ENCODE measurements around the gene LILRB3. TPM values are rescaled to one million over a fixed set of nuclear protein-coding genes. Genes with fewer than 3 reads are reported as not detected.
"Not testable (repeated sequence)": the region's sequence is repeated elsewhere in the genome, so short reads cannot be mapped to it uniquely, and the experiment has no call there.

LILRB3 gene
- total RNA-seq, 1 experiment from 2014 or later = not detected

DNA sequence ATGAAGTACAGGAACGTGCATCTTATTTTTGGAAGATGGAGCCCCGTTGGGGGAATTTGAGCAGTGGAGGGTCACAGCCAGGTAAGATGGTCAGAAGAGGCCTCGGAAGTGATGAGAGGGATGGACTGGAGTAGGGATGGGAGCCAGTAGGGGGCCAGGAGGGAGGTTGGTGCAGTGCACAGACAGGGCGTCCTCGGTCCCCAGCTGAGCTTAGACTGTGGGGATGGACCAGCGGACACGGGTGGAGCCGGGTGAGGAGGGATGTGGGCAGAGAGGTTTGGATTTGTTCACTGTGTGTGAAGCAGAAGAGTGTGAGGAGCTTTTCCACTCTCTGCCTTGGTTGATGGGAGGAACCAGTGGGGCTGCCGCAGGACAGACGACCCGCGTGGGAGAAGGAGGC is 11.6 kb downstream of the LILRB3 start:
- no peak for DNase-seq (ENCODE audit: low spot score)

DNA sequence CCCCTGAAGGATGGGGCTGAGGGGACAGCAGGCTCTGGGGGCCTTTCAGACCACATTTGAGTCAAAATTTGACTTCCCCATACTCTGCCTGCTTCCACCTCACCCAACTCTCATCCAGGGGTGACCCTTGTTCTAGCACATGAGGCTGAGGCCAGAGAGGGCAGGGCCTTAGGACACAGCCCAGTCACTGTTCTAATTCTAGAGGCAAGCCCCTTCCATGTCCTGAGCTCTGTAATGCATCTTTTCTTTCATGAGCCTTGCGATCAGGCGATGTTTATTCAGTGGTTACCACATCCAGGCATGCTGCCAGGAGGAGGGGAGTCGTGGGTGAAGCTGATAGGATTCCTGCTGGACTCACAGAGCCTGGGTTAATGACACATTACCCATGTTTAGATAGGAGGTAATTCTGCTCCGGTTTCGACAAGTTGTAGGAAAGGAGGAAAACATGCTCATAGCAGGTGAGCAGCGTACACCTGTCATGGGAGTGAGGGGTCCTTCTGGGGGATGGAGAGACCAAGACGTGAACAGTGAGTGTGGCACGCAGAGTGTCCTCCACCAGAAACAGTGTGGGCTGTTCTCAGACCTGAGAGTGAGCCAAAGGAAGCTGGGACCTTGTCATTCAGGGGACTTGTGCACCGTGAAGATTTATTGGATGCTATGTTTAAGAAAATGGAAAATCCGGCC is 12.9 kb downstream of the LILRB3 start:
- DNase-seq (ENCODE audit: low spot score) = peak; percentile 100

DNA sequence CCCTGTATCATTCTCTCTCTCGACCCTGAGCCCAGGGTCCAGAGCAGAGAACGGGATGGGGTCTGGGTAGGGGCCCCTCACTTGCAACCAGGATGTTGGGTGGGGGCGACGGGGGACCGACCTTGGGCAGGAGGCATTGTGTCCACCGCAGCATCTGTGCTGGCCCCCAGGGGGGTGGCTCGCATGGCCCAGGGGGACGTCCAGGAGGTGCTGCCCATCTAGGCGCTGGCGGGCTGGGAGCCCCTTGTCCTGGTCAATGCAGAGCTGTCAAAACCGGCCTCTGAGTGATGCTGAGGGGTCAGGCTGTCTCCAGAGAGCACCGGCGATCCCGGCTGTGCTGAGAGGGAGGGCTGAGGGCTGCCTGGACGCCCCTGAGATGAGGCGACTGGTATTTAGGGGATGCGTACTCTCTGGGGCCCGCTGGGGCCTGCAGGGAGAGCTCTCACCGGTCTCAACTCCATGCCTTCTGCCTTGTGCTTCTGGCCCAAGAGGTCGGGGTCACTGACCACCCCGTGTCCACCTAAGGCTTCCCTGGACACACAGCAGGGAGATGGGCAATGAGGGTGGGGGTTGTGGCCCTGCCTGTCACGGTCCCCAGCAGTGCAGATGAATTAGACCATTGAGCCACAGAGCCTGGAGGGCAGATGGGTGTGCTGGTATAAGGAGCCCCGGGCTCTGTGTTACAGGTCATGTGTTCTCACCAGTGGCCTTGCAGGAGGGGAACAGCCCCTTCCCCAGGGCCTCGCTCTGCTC is 13.6 kb downstream of the LILRB3 start:
- DNase-seq (ENCODE audit: low spot score) = peak; percentile 54

DNA sequence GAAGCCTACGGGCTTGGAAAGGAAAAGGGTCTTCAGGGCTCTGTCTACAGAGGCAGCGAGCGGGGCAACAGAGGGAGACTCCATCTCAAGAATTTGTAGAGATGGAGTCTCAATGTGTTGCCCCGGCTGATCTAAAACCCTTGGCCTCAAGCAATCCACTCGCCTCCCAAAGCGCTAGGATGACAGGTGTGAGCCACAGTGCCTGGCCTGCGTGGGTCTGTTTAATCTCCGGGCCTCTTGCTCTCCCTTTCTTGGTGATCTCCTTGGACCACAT is 14.1 kb downstream of the LILRB3 start:
- no peak for DNase-seq (ENCODE audit: low spot score)

DNA sequence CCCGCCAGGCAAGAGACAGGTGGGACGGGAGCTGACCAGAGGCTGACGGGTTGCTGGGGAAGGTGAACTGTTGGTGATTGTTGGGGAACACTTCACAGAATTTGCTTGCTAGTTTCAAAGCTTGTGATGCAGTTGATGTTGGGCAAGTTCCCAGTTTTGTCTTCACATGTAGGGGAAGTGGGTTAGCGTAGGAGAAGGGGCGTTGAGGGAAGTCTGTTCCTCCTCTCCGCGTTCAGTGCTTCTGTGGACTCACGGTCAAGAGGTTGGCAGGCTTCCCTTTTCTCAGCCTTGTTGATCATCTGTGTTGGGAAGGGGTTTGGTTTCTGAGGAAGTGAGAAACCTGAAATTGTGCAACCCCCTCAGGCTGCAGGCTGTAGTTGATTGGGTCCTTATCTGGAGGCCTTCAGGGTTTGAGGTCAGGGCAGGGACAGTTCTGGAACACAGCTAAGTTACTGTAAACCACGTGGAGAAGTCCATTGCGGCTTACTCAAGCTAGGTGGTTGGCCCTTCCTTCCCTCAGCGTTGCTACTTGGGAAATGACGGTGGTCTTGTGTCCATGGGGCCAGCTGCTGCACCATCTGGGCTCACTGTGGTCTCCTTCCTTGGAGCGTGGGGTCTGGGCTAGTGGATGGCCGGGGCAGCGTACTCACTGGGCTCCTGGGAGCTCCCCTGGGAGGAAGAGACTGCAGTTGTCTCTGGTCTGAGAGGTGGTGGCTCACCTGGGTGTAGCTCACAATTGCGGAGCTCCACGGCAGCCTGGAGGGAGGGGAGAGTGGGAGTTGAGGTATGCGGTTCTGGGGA is 14.6 kb downstream of the LILRB3 start:
- peak; percentile 72 for DNase-seq (ENCODE audit: low spot score)

DNA sequence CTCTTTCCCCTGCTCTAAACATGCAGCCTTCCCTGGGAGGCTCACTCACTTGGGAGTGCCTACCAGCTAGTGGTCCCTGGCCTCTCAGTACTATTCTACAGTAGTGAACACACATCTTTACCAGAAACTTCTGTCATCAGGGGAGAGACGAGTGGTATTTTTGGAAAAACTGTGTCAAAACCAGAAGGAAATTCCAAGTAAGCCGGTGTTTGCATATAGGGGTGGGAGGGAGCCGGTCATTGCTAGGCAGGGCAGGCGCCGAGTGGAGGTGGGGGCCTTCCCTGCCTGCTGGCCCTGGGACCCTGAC is 15.2 kb downstream of the LILRB3 start:
- DNase-seq (ENCODE audit: low spot score) = no peak

DNA sequence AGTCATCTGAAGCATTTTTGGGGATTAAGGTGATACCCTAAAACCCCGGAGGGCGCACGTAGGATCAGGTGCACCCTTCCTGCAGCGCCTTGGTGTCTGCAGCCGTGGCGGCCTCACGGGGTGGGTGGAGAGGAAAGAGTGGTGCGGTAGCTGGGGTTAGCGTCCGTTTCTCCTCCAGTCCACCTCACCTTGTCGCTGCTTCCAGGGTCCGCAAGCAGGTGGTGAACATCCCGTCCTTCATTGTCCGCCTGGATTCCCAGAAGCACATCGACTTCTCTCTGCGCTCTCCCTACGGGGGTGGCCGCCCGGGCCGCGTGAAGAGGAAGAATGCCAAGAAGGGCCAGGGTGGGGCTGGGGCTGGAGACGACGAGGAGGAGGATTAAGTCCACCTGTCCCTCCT is 15.6 kb downstream of the LILRB3 start:
- not testable (repeated sequence) for DNase-seq (ENCODE audit: low spot score)

DNA sequence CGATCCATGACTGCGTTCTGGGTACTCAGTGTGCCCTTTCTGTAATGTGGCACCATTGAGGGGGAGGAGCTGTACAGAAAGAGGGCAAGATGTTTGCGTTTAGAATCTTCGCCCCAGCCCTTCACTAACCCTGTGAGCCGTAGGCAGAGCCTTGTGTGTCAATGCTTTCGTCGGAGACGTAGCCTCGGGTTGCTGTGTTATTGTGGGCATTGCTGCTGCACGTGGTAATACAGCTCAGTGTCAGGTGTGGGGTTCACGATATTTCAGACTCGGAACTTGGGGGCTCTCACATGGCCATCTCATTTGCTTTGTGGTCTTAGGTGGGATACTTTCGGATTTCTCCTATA is 16.0 kb downstream of the LILRB3 start:
- DNase-seq (ENCODE audit: low spot score) = no peak

DNA sequence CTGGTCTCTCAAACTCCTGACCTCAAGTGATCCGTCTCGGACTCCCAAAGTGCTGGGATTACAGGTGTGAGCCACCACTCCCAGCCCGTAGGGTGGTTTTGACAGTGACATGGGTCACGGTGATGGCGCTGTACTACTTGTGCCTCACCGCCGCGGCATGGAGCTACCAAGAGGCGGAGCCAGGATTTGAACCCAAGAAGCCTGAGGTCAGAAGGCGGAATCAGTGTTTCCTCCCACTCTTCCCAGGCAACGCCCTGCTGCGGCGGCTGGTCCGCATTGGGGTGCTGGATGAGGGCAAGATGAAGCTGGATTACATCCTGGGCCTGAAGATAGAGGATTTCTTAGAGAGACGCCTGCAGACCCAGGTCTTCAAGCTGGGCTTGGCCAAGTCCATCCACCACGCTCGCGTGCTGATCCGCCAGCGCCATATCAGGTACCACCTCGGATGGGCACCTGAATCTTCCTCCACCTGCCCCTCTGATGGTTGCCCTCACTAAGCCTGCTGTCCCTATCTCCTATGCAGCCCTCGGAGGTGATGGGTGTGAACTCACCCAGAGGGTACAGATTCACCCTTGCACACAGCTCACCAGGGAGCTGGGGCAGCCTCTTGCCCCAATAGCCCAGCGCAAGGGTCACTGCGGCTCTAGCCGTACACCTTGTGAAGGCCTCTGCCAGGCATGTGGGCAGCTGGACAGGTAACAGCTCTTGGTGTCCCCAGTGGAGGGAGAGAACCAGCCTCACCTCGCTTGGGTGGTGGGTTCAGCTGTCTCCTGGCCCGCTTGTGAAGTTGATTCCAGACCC is 16.6 kb downstream of the LILRB3 start:
- DNase-seq (ENCODE audit: low spot score) = no peak

DNA sequence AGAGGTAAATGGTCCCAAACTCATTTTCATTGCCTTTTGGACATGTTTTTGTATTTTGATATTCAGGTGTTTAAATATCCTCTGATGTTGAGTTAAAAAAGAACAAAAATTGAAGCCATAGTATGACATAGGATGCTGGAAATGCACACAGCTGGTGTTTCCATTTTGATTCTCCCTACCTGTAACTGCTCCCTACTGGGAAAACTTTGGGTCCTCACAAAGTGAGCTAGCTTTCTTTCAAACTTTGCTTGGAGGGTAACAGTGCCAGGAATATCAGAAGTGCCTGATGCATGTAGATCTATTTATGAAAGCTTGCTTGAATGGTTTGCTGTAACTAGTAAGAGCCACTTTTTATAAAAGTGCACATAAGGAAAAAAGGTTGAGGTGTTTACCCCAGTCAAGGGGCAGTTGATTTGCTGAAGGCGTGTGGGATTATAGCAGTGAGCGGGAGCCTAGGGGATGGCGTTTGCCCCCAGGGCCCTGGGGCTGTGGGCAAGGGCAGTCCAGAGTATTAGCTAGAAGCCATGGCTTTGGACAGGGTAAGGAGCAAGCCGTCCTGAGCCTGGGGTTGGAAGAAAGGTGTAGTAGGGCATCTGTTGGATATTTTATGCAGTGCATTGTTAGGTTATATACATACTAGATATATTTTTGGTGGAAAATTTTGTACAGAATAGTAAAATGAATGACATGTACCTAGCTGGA is 17.9 kb downstream of the LILRB3 start:
- peak; percentile 5 for DNase-seq (ENCODE audit: low spot score)

DNA sequence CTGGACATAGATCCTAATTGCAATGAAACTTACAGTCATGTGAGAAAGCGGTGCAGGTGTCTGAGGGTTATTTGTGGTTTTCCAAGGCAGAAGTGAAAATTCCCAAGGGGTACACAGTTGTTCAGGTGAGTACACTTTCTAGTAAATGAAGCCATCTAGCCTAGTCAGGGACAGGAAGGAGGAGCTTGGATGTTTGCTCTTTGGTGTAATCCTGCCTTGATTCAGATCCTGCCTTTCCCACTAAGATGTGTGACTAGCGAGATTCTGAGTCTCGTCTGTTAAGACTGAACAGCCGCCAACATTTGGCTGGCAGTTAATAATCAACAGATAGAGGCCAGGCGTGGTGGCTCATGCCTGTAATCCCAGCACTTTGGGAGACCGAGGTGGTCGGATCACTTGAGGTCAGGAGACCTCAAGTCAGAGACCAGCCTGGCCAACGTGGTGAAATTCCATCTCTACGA is 19.6 kb downstream of the LILRB3 start:
- DNase-seq (ENCODE audit: low spot score) = peak; percentile 52

DNA sequence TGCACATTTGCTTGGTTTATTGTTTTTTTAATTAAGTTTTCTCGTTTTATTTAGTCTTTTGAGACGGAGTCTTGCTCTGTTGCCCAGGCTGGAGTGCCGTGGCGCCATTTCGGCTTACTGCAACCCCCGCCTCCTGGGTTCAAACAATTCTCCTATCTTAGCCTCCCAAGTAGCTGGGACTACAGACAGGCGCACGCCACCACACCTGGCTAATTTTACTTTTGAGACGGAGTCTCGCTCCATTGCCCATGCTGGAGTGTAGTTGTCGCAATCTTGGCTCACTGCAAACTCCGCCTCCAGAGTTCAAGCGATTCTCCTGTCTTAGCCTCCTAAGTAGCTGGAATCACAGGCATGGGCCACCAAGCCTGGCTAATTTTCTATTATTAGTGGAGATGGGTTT is 20.8 kb downstream of the LILRB3 start:
- peak; percentile 50 for DNase-seq (ENCODE audit: low spot score)

DNA sequence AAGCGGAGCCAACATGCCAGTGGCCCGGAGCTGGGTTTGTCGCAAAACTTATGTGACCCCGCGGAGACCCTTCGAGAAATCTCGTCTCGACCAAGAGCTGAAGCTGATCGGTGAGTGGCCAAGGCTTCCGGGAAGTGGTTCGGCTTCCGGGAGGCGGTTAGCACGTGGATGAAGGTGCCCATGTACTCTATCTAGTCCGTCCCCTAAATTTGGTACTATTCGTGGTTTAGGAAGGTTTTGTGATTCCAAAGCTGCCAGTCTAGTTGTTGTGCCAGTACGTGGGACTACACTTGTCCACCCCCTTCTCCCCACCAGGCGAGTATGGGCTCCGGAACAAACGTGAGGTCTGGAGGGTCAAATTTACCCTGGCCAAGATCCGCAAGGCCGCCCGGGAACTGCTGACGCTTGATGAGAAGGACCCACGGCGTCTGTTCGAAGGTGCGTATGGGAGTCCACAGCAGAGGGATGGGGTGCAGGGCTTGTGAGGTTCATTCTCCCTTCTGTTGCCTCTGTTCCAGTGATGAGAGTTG is 21.6 kb downstream of the LILRB3 start:
- no peak for DNase-seq (ENCODE audit: low spot score)

DNA sequence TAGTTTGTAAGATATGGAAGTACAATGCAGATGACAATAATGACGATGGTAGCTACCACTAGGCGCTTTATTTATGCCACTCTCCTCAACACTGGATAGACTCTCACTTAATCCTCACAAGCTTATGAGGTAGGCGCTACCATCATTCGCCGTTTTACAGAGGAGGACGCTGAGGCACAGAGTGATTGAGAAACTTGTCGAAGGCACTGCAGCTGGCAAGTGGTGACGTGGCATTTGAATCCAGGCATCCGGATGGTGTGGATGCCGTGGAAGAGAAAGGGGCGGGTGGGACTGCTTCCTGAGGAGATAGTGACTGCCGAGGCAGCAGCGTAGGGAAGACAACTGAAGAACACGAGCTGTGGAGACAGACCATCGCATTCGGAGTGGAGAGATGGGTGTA is 23.4 kb downstream of the LILRB3 start:
- DNase-seq (ENCODE audit: low spot score) = no peak

DNA sequence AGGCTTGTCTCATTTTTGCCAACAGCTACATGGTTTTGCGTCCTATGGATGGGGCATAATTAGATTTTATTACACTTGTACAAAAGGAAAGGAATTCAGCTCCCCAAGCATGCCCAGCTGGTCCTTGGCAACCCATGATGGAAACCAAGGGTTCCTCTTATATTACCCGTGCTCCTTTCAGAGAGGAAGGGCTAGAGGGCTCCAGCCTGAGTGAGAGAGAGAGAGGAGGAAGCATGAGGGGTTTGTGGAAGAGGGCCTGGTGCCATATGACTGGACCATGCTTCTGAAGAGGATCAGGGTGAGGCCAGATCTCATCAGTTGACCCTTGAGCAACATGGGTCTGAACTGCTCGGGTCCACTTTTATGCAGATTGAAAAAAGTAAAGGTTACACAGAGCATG is 25.7 kb downstream of the LILRB3 start:
- no peak for DNase-seq (ENCODE audit: low spot score)

DNA sequence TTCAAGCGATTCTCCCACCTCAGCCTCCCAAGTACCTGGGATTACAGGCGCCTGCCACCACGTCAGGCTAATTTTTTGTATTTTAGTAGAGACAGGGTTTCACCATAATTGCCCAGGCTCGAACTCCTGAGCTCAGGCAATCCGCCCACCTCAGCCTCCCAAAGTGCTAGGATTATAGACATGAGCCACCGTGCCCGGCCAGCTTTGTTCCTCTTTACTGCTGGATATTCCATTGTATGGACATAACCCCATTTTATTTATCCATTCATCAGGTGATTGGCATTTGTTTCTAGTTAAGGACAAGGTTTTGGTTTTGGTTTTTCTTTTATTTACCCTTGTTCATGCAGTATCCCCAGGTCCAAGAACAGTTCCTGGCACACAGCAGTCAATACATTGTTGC is 26.3 kb downstream of the LILRB3 start:
- DNase-seq (ENCODE audit: low spot score) = no peak

DNA sequence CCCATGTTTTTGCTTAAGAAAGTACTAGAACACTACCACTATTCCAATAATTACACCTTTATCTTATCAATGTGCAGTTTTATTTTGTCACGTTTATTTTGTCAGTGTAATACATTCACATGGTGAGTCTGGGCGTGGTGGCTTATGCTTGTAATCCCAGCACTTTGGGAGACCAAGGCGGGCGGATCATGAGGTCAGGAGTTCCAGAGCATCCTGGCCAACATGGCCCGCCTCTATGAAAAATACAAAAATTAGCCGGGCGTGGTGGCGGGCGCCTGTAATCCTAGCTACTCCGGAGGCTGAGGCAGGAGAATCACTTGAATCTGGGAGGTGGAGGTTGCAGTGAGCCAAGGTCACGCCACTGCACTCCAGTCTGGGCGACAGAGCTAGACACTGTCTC is 28.3 kb downstream of the LILRB3 start:
- DNase-seq (ENCODE audit: low spot score) = not testable (repeated sequence)

DNA sequence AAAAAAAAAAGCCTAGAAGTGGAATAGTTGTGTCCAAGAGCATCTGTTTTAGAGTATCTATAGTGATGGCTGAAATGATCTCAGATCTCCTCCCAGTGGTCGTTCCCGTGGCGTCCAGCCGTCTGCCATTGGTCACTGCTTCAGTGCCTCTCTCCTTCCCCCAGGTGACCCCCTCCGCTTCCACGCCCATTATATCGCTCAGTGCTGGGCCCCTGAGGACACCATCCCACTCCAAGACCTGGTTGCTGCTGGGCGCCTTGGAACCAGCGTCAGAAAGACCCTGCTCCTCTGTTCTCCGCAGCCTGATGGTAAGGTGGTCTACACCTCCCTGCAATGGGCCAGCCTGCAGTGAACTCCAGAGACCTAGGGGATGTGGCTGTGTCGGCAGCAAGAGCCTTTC is 29.8 kb downstream of the LILRB3 start:
- DNase-seq (ENCODE audit: low spot score) = no peak

DNA sequence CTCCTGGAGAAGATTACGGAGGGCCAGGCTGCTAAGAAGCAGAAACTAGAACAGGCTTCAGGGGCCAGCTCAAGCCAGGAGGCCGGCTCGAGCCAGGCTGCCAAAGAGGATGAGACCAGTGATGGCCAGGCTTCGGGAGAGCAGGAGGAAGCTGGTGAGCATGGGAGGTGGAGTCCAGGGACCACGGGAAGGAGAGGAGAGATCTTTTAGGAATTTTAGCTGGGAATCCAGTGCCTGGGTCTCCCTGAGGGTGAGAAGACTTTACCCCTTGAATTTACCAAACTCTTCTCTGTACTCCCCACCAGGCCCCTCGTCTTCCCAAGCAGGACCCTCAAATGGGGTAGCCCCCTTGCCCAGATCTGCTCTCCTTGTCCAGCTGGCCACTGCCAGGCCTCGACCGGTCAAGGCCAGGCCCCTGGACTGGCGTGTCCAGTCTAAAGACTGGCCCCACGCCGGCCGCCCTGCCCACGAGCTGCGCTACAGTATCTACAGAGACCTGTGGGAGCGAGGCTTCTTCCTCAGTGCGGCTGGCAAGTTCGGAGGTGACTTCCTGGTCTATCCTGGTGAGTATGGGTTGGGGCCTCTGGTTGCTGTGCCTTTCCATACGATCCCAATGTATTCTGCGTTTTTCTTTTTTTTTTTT is 30.9 kb downstream of the LILRB3 start:
- DNase-seq (ENCODE audit: low spot score) = peak; percentile 42

DNA sequence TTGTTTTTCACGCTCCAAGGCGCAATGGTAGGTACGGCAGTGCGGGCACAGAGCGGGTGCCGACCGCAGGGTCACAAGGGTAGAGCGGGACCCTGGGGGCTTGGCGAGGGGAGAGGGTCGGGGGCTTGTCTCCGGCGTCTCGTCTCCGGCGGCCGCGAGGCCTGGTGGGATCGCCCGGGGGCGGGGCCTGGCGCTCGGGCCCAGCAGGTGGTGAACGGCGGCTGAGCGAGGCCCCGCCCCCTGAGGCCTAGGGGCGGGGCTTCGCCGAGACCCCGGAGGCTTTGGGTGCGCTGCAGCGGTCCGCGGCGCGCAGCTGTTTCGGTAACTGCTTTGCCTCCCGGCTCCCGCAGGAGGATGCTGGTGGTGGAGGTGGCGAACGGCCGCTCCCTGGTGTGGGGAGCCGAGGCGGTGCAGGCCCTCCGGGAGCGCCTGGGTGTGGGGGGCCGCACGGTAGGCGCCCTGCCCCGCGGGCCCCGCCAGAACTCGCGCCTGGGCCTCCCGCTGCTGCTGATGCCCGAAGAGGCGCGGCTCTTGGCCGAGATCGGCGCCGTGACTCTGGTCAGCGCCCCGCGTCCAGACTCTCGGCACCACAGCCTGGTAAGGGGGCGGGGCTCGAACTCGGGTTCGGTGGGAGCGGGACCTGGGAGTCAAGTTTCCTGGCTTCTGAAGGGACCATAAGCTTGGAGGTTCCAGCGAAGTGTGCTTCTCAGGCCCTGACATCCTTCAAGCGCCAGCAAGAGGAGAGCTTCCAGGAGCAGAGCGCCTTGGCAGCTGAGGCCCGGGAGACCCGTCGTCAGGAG is 31.6 kb downstream of the LILRB3 start, which contains the start of gene TSEN34:
Gene TSEN34, plus strand, starts transcription at position 298 of the 800 bp plus-strand sequence. Its CDS starts 57 bp downstream, at position 355.
- DNase-seq (ENCODE audit: low spot score) = peak; percentile 98

All from HT-29 (cell line).